ENCODE data around the gene SORCS2.

The SORCS2 gene

DNA sequence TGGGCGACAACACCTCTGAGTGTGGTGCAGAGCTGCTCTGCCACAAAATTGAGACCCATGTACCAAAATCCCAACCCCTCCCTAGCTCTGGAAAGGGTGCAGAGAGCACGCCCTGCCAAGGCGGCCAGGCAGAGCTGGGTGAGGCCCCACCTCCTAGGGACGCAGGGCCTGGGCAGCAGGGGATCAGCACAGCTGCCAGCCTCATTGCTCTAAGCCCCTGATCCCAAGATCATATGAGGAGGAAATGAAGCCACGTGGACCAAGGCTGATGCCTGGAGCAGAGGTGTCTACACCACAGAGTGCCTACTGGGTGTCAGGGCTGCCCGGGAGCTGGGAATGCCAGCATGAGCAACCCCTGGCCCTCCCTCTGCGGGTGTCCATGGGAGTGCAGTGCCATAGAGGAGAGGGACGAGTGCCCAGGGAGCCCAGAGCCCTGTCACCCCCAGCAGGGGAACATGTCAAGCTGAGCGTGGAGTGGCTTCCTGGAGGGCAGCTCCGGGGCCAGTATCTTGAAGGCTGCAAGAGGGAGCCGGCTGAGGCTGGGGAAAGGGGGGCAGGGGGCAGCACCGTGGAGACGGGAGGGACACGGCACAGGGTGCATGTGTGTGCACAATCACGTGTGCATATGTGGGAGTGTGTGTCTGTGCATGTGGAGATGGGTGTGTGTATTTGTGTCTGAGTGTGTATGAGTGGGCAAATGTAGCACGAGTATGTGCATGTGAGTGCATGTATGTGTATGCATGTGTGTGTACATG lies 306.3 kb downstream of the SORCS2 start:
- no peak for DNase-seq

DNA sequence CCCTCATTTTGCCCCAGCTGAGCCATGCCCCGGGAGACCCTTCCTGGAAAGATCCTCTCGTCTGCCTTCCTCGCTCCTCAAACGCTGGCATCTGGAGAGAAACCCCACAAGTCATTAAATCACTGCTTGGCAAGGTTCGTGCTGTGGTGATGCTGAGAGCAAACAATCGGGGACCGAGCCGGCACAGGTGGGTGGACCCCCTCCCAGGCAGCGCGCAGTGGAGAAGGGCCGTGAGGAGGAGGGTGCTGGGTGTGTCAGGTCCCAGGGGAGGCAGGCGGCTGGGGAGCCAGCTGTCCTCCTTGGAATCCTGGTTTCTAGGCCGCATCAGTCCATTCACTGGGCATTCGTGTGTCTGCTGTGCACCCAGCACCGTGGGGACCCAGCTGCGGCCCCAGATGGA lies 307.3 kb downstream of the SORCS2 start:
- no peak for DNase-seq

DNA sequence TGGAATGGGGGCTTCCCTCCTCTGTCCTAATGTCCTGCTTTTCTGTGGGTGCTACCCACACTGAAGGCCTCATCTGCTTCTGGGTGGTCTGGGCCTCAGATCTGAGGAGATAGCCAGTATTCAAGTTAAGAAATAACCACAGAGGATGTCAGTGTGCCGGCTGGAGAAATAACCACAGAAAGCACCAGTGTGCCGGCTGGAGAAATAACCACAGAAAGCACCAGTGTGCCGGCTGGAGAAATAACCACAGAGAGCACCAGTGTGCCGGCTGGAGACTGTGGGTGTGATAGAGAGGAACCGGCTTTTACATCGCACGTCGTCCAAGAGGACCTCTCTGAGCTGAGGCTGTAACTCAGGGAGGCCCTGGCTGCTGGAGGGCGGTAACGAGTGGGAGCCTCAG lies 308.1 kb downstream of the SORCS2 start:
- DNase-seq = no peak

DNA sequence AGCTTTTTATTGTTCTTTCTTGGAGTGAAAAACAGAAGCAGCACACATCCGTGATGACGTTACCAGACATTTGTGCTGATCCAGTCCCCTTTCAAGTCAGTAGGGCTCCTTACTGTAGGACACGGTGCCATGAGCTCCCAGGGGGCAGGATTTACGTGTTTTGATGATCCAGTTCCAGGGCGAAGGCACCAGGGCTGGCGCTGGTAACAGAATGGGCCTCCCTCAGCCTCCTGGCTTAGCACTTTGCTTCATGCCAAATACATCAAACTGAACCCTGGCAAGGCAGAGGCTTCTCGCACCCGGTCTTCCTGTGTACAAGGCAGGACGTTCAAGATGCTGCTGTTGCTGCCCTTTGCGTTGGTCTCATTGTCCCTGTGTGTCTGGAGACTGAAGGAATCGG lies 309.0 kb downstream of the SORCS2 start:
- DNase-seq = no peak

DNA sequence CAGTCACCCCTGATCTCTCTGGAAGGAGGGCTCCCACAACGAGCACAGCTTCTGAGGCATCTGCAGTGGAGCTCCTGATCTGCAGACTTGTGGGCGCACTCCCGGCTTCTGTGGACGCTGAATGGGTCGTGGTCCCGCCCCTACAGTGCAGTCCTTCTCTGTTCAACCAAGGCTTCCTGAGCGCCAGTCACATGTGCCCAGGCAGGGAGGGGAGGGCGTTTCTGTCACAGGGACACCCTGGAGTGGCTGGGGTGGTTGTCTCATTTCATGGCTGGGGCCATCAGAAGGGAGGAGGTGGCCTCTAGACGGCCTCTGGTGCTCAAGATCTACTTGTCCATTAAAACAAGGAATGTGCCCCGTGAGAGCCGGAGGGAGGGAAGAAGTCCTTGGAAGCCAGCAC lies 309.5 kb downstream of the SORCS2 start:
- no peak for DNase-seq

DNA sequence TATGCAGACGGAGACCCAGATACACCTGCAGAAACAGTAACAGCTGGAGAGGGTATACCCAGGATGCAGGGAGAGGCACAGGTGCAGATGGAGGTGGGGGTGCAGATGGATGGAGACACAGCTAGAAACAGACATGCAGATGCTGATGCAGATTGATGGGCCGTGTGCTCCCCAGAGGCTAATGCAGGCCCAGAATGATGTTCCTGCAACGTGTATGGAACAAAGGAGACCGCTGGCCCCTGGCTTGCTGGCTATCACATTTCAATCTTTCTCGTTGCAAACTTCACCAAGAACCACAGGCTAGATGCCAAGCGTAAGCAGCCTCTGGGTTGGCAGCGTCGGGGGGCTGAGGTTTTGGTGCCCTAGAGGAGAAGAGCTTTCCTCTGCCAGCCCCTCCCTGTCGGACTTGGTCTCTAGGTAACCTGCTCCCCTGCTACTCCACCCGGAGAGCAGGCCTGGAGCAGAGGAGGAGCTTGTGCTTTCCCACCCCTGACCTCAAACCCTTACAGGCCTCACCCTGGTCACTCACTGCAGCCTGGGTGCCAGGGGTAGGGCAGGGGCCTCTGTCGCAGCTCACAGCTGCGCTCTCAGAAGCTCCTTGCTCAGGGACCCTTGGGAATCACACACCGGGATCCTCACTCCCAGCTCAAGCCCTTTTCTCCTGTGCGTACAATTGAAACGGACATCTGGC lies 311.4 kb downstream of the SORCS2 start:
- no peak for DNase-seq

DNA sequence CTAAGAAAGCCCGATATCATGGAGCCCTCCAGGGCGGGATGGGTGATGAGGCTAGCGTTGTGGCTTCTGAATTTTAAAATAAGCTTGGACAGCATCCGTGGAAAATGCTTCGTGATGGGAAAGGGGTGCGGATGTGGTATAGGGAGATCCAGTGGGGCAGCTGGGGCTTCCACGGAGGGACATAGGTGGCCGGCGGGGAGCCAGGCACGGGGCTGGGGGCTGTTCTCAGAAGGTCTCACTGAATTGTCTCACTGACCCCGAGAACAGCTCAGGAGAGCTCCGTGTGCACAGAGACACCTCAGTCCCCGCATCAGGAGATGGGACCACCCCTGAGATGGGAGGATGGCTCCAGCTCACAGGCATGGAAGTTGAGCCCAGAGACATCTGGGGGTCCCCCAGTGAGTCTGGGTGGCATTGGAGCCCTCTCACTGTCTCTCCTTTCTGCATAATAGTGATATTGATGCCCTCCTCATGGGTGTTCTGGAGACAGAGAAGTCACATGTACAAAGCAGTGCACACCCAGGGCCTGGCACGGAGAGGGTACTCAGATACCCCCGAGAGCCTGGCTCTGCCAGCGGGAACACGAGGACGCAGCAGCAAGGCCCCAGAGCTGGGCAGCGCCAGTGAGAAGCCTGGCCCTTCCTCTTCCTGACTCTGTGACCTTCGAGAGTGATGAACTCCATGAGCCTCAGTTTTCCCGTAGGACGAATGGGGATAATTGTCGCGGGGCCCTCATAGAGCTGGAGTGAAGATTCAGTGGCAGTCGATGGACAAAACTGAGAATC lies 313.0 kb downstream of the SORCS2 start:
- no peak for DNase-seq

DNA sequence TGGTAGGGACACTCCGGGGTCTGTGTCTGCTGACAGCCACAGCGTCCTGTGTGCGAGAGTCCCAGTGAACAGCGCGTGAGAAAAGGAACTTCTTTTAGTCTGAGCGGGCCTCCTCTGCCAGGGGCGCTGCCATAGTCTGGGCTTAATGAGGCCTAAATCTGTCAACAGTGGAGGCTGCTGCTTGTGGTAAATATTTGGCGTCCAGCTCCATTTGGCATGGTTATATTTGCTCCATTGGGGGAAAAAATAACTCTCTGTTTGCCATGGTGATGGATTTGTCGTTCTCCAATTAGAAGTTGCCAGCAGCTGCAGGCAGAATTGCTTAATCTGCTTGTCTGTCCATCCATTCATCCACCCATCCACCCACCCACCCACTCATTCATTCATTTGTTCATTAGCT lies 313.8 kb downstream of the SORCS2 start:
- DNase-seq = no peak

DNA sequence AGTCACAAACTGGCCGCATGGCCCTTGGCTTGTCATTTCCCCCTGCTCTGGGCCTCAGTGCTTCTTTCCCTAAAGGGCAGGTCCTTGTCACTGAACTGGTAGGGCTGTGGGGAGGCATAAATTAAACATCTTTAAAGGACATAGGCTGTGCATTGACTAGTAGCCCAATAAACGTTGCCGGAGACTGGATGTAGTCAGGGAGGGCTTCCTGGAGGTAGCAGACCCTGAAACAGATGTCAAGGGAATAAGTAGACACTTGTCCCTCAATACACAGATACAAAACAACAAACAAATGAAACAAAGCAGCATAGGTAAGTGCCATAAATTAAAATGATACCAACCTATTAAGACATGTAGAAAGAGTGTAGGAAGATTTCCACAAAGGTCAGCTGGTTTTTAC lies 314.2 kb downstream of the SORCS2 start:
- no peak for DNase-seq

DNA sequence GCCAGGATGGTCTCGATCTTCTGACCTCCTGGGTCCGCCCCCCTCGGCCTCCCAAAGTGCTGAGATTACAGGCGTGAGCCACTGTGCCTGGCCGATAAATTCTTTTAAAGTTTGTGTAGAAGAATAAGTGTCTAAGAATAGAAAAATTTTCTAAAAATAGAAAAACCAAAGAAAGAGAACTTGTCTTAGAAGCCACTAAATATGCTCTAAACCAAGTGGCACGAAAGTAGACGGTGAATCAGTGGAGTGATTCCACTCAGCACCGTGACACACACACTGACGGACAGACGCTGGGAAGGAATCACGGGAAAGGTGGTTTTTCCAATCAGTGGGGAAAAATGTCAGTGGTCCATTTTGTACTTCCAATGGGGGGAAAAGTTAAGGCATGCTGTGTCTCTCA lies 315.0 kb downstream of the SORCS2 start:
- no peak for DNase-seq

DNA sequence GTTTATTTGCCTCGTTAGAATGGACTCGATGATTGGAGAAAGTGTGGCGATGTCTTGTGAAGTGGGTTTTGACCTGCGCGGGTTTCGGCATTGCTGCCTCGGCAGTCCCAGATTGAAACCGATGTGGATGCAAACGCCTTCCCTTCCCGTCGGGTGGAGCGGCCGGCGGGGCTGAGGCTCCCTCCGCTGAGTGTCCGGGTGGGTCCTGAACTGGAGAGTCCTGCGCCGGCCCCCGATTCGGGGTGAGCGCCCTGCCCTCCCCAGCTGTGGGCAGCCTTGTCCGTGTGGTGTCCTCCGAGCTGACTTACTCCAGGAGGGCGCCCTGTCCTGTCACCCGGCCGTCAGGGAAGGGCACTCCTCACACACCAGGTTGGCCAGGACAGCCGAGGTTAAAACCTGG lies 317.7 kb downstream of the SORCS2 start:
- no peak for DNase-seq

DNA sequence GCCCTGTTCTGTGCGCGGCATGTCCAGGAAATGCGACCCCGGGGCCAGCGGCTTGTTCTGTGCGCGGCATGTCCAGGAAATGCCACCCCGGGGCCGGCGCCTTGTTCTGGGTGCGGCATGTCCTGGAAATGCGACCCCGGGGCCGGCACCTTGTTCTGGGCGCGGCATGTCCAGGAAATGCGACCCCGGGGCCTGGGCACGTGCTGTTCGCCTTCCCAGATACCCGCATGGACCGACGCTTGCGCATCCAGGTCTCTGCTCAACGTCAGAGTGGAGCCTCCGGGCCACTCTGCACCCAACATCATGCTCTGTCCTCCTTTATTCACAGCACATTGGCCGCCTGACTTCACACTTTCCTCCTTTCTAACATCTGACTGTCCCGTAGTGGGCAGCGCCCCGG lies 318.2 kb downstream of the SORCS2 start:
- DNase-seq = no peak

DNA sequence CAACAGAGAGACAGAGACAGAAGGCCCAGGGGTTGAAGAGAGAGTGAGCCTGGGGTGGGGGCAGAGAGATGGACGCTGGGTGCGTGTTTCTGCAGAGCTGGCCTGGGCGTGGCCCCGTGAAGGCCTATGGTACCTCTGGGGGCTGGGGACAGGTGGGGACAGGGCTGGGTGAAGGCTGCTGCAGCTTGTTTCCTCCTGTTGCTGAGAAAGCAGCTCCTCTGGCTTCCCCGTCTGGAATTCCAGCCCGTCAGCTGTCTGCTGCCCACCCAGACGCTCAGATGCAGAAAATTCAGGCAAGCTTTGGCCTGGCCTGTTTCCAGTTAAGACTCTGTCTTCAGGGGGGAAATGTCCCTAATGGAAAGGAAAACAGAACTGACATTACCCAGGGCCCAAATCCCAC lies 319.2 kb downstream of the SORCS2 start:
- no peak for DNase-seq

DNA sequence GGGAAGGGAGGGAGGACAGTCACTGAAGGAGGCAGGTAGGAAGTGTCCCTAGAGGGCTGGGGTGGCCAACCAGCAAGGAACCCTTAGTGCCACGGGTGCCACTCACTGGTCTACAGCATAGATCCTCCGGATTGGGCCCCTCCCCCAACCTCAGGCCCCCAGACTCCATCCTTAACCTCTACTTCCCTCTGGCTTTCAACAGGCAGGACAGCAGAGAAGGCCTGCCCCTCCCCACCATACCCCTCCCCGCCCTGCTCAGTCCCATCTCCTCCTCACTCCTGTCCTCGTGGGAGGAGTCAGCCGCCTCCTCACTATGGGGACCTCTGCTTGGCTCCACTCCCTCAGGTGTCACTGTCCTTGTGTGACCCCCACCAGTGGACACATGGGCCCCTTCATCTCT lies 320.1 kb downstream of the SORCS2 start:
- no peak for DNase-seq

DNA sequence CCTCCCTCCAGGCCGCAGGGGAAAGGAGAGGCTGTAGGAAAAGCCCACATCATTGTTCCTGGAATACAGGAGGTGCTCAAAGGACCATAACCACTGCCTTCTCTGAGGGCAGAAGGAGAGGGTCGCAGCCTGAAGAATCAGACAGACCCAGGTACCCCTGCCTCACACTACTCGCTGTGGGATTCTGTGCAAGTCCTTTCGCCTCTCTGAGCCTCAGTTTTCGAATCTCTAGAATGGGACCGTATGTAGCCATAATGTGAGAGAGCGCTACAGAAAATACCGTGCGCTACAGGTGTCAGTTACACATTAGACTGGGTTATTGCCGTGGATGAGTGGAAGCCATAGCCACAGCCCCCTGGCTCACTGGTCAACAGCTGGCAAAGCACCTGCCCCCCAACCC lies 320.6 kb downstream of the SORCS2 start:
- no peak for DNase-seq

DNA sequence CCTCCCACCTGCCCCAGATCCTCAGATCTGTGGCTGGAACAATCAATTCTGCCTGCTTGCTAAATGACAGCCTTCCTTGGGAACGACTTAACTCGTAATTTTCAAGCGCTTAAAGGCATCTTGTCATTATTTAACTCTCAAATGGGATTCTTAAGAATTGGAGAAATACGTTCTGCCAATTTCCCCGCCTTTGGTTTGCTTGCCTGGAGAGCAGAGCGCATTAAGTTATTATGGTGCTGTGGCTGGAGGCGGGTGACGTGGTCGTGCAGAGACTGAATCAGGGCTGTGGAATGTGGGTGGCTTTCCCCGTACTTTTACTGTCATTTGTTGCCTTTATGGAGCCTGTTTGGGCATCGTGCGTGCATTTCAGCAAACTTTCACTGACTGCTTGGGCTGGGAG lies 321.3 kb downstream of the SORCS2 start:
- DNase-seq = no peak

DNA sequence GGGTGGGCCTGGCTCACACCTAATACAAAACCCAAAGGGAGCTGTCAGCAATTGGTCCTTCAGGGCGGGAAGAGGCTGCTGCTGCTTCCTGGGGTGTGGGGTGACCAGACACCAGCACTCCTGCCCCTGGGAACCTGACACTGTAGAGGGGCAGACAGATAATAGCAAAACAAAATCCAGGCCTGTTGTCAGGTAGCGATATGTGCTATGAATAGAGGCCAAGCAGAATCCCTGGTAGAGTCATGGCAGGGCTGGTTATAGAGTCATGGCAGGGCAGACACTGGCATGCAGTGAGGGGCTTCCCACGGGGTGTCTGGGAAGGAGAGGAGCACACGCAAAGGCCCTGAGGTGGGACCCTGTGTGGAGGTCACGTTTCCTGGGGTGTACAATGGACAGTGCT lies 321.9 kb downstream of the SORCS2 start:
- DNase-seq = no peak

DNA sequence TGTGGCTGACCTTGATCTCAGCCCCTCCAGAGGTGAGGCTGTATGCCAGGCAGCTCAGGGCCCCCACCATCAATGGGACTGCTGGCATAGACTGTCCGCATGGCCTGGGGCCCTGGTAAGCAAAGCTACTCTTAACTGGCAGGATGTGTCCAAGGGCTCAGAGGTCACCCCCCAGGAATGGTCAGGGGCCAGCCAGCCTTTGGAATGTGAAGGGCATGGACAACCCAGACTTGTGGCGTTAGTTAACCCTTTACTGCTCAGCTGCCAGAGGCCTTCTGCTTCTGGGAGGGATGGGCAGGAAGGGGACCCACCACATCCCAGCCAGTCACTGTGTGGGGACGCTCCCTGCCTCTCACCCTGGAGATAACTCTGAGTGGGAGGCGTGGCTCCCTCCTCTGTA lies 322.5 kb downstream of the SORCS2 start:
- no peak for DNase-seq

DNA sequence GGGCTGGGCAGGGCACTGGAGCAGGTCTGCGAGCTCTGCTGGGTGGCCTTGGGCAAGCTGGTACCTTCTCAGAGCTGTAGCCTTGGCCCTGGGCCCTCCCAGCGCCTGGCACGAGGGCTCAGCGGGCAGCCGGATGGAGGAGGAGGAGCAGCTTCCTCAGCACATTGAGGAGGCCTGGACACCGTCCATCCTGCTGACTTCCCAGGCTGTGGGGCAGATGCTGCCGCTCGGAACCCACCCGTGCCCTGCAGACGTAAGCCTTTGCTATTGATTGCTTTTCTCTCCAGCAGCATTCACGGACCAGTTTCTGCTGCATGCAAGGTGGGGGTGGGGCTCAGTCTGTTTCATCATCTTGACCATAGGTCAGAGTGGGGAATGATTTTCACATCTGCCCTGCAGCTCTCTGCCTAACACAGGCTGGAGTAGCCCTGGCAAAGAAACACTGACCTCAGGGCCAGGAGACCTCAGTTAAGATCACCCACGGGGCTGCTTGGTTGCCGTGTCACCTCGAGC lies 323.1 kb downstream of the SORCS2 start:
- no peak for DNase-seq

DNA sequence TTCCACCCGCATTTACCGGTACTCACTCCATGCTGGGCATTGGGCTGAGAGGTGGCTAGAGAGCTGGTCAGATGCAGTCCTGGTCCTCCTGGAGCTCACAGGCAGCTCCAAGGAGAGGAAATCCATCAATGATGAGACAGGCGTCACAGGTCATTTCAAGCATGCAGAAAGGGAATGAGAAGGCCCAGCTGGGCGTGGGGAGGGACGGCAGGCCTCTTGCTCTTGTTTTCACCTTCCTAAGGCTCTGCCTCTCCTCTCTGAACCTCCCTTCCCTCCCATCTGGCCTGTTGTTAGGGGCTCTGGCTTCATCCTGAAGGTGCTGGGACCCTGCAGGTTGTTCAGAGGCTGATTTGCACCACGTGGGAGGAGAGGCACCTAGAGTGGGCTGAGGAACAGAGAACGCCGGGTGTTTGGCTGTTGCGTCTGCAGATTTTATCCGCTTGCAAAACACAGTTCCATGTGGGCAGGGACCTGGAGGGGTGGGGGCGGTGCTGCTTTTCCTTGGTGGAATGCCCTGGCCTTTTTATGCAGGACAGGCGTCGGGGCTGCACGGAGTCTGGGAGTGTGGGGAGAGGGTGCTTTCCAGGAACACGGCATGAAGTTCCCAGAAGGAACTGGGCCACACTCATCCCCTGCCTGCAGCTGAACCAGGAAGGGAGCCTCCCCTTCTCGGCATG lies 323.9 kb downstream of the SORCS2 start:
- DNase-seq = no peak

DNA sequence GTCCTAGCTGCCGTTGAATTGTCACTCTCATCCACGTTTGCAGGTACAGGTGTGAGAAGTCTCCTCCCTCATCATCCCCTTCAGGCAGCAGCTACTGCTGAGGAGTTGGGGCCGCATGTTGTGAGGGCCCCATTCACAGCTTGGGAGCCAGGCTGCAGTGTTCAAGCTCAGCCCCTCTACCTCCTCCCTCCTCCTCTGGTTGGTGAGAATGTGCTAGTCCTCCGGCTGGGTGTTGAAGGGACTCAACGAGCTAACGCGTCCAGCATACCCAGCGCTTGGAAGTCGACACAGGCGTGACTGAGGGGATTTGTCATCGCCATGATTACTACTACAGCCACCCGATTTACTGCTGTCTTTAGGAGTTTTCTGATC lies 324.4 kb downstream of the SORCS2 start:
- DNase-seq = no peak

DNA sequence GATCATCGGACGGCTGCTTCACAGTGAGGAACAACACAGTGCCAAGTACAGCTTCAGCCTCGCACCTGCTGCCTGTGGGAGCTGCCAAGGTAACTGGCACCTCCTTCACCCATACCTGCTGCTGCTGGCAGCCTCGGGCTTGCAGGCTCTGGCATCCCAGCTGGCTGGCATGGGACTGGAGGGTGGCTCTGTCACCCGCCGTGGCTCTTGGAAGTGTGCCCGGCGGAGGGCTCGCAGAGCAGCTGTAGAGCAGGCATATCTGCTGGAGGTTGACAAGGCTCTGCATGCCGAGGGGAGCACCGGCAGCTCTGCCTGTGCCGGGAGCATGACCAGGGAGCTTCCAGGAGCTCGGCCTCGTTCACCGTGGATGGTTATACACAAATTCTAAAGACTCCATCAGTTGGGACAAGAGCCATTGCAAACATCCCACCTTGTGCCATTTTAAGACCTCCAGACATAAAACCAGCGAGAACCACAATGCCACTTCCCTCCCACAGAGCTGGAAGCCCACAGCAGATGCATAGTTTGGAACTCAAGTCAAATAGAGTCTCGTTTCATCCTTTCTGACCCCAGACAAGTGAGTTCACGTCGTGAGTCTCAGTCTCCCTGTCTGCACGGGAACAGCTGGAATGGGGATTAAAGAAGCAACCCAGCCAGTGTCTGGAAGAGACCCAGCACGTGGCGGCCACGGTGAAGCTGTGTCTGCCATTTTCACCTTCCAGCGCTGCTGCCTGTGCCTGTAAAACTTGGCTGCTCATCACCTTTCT lies 326.7 kb downstream of the SORCS2 start:
- no peak for DNase-seq
